Measurements from ENCODE around the gene DNAJC18.

DNA sequence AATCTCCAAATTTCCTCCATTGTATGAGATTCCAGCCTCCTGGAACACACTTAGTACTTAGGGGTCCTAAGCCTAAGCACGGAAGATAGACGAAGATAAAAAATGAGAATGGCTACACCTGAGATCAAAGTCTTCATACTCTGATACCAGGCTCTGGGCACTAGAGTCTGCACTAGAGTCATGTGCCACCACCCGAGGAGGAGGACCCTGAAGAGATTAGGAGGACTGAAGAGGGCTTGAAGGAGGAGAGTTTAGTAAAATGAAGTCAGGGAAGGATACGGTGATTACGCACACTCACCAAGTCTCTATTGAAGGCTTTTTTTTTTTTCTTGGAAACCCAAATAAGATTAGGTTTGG, 34.9 kb downstream of the DNAJC18 start:
- TF ChIP-seq ZNF529 (tag by site-specific recombination; IDR thresholded peaks at IDR 0.05; ENCODE audit: insufficient replicate concordance) (no peak), ZBTB7A (tag by site-specific recombination; IDR thresholded peaks at IDR 0.05; ENCODE audit: low read depth) (no peak), BCL11A (tag by site-specific recombination; IDR thresholded peaks at IDR 0.05; ENCODE audit: low read depth) (no peak), ZNF530 (tag by site-specific recombination; IDR thresholded peaks at IDR 0.05; ENCODE audit: low read depth) (no peak), ZNF629 (tag by site-specific recombination; IDR thresholded peaks at IDR 0.05) (no peak), ZNF670 (tag by site-specific recombination; IDR thresholded peaks at IDR 0.05; ENCODE audit: low read depth) (no peak), ZNF202 (tag by site-specific recombination; IDR thresholded peaks at IDR 0.05; ENCODE audit: borderline replicate concordance) (no peak), RBAK (tag by site-specific recombination; IDR thresholded peaks at IDR 0.05) (no peak), KLF1 (tag by site-specific recombination; IDR thresholded peaks at IDR 0.05) (no peak)
- TF ChIP-seq, protein P1, sequence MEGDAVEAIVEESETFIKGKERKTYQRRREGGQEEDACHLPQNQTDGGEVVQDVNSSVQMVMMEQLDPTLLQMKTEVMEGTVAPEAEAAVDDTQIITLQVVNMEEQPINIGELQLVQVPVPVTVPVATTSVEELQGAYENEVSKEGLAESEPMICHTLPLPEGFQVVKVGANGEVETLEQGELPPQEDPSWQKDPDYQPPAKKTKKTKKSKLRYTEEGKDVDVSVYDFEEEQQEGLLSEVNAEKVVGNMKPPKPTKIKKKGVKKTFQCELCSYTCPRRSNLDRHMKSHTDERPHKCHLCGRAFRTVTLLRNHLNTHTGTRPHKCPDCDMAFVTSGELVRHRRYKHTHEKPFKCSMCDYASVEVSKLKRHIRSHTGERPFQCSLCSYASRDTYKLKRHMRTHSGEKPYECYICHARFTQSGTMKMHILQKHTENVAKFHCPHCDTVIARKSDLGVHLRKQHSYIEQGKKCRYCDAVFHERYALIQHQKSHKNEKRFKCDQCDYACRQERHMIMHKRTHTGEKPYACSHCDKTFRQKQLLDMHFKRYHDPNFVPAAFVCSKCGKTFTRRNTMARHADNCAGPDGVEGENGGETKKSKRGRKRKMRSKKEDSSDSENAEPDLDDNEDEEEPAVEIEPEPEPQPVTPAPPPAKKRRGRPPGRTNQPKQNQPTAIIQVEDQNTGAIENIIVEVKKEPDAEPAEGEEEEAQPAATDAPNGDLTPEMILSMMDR (tag by site-specific recombination; IDR thresholded peaks at IDR 0.05): peak; percentile 14; the same call in 1 of the 2 replicates
- TF ChIP-seq, protein P2, sequence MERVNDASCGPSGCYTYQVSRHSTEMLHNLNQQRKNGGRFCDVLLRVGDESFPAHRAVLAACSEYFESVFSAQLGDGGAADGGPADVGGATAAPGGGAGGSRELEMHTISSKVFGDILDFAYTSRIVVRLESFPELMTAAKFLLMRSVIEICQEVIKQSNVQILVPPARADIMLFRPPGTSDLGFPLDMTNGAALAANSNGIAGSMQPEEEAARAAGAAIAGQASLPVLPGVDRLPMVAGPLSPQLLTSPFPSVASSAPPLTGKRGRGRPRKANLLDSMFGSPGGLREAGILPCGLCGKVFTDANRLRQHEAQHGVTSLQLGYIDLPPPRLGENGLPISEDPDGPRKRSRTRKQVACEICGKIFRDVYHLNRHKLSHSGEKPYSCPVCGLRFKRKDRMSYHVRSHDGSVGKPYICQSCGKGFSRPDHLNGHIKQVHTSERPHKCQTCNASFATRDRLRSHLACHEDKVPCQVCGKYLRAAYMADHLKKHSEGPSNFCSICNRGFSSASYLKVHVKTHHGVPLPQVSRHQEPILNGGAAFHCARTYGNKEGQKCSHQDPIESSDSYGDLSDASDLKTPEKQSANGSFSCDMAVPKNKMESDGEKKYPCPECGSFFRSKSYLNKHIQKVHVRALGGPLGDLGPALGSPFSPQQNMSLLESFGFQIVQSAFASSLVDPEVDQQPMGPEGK (tag by site-specific recombination; IDR thresholded peaks at IDR 0.05): no peak
- TF ChIP-seq, protein P3, sequence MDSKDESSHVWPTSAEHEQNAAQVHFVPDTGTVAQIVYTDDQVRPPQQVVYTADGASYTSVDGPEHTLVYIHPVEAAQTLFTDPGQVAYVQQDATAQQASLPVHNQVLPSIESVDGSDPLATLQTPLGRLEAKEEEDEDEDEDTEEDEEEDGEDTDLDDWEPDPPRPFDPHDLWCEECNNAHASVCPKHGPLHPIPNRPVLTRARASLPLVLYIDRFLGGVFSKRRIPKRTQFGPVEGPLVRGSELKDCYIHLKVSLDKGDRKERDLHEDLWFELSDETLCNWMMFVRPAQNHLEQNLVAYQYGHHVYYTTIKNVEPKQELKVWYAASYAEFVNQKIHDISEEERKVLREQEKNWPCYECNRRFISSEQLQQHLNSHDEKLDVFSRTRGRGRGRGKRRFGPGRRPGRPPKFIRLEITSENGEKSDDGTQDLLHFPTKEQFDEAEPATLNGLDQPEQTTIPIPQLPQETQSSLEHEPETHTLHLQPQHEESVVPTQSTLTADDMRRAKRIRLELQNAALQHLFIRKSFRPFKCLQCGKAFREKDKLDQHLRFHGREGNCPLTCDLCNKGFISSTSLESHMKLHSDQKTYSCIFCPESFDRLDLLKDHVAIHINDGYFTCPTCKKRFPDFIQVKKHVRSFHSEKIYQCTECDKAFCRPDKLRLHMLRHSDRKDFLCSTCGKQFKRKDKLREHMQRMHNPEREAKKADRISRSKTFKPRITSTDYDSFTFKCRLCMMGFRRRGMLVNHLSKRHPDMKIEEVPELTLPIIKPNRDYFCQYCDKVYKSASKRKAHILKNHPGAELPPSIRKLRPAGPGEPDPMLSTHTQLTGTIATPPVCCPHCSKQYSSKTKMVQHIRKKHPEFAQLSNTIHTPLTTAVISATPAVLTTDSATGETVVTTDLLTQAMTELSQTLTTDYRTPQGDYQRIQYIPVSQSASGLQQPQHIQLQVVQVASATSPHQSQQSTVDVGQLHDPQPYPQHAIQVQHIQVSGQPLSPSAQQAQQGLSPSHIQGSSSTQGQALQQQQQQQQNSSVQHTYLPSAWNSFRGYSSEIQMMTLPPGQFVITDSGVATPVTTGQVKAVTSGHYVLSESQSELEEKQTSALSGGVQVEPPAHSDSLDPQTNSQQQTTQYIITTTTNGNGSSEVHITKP (tag by site-specific recombination; IDR thresholded peaks at IDR 0.05): no peak

Measured in HEK293 (cell line).